GM23338 (cell line): ENCODE results near the gene NSD1. TPM values are rescaled to one million over a fixed set of nuclear protein-coding genes. Genes with fewer than 3 reads are reported as not detected.

Source experiments
- ATAC-seq: fragments of 200-7000 bp; cut with Tn5 transposase; 3 replicates; pipeline ENCODE4 v1.9.1; 2020
- DNase-seq: peaks from one replicate; pipeline ENCODE4 v3.0.0-alpha.2; 2015; ENCODE audit warnings: low spot score
- H2AFZ ChIP-seq: fragments of 200-600 bp; sonication (generic); 2 replicates; pipeline ENCODE4 v1.8.0; 2016; ENCODE audit warnings: antibody characterized with exemption, mild to moderate bottlenecking, moderate library complexity
- H3F3A ChIP-seq: fragments of 200-600 bp; sonication (generic); replicated peaks from 2 replicates; pipeline ENCODE4 v1.8.0; 2017; ENCODE audit warnings: antibody characterized with exemption, mixed run types, low read depth
- H3K27ac ChIP-seq: fragments of 200-600 bp; sonication (generic); 2 replicates; pipeline ENCODE4 v1.6.1; 2016; ENCODE audit warnings: low read depth
- H3K27me3 ChIP-seq: fragments of 200-600 bp; sonication (generic); 2 replicates; pipeline ENCODE4 v1.8.0; 2016; ENCODE audit warnings: mild to moderate bottlenecking, mixed run types, moderate library complexity; ENCODE audit not compliant: insufficient read depth
- H3K36me3 ChIP-seq: fragments of 200-600 bp; sonication (generic); 2 replicates; pipeline ENCODE4 v1.8.0; 2016; ENCODE audit warnings: mild to moderate bottlenecking; ENCODE audit not compliant: insufficient read depth
- H3K4me1 ChIP-seq: fragments of 200-600 bp; sonication (generic); 2 replicates; pipeline ENCODE4 v1.8.0; 2016; ENCODE audit warnings: mild to moderate bottlenecking, moderate library complexity; ENCODE audit not compliant: insufficient read depth
- H3K4me2 ChIP-seq: fragments of 200-600 bp; sonication (generic); 2 replicates; pipeline ENCODE4 v1.7.1; 2017; ENCODE audit warnings: mixed run types
- H3K4me3 ChIP-seq: fragments of 200-600 bp; sonication (generic); 2 replicates; pipeline ENCODE4 v1.6.1; 2016; ENCODE audit warnings: mixed run types
- H3K79me2 ChIP-seq: fragments of 200-600 bp; sonication (generic); replicated peaks from 2 replicates; pipeline ENCODE4 v1.8.0; 2017; ENCODE audit warnings: mild to moderate bottlenecking; ENCODE audit not compliant: insufficient read depth
- H3K9me2 ChIP-seq: fragments of 200-600 bp; sonication (generic); 2 replicates; pipeline ENCODE4 v1.8.0; 2017; ENCODE audit not compliant: insufficient read depth
- H4K20me1 ChIP-seq: fragments of 200-600 bp; sonication (generic); replicated peaks from 2 replicates; pipeline ENCODE4 v1.8.0; 2017; ENCODE audit warnings: mild to moderate bottlenecking; ENCODE audit not compliant: insufficient read depth
- H3K27ac Mint-ChIP-seq: 2 replicates; pipeline ENCODE4 v1.8.0; 2020; ENCODE audit warnings: inconsistent platforms, mild to moderate bottlenecking, moderate library complexity, mixed read lengths
- H3K27me3 Mint-ChIP-seq: 3 replicates; pipeline ENCODE4 v1.8.0; 2022; ENCODE audit warnings: low read depth, mild to moderate bottlenecking, moderate library complexity, mixed read lengths, inconsistent platforms; ENCODE audit not compliant: insufficient read depth, poor library complexity
- H3K36me3 Mint-ChIP-seq: 3 replicates; pipeline ENCODE4 v1.8.0; 2021; ENCODE audit warnings: low read depth, mild to moderate bottlenecking, inconsistent platforms, moderate library complexity, mixed read lengths
- H3K4me1 Mint-ChIP-seq: 3 replicates; pipeline ENCODE4 v1.8.0; 2020; ENCODE audit warnings: mild to moderate bottlenecking, inconsistent platforms, mixed read lengths
- H3K4me3 Mint-ChIP-seq: 3 replicates; pipeline ENCODE4 v1.8.0; 2021; ENCODE audit warnings: moderate library complexity, mild to moderate bottlenecking, inconsistent platforms, mixed read lengths
- H3K9me3 Mint-ChIP-seq: 3 replicates; pipeline ENCODE4 v1.8.0; 2020; ENCODE audit warnings: moderate library complexity, mild to moderate bottlenecking, inconsistent platforms, mixed read lengths
- CREB1 ChIP-seq: fragments of 250-450 bp; sonication (Bioruptor Pico); IDR thresholded peaks from 2 replicates; pipeline ENCODE4 v1.5.0; 2020; ENCODE audit warnings: low read depth, mild to moderate bottlenecking, moderate library complexity
- CTCF ChIP-seq, 2 experiments: fragments of 200-600 bp in 1 of 2; sonication (generic) in 1 of 2; conservative IDR thresholded peaks; 2 replicates each; pipeline versions ENCODE4 v1.5.1 to v1.6.1; 2016 to 2017; ENCODE audit warnings: antibody characterized with exemption in 2 of 2, low read depth in 2 of 2, mild to moderate bottlenecking in 2 of 2, moderate library complexity in 1 of 2
- EZH2 ChIP-seq: fragments of 200-600 bp; sonication (generic); IDR thresholded peaks from one replicate; pipeline ENCODE4 v1.8.0; 2017; ENCODE audit warnings: antibody characterized with exemption, mild to moderate bottlenecking, low read depth; ENCODE audit not compliant: unreplicated experiment
- EZH2phosphoT487 ChIP-seq: fragments of 200-600 bp; sonication (generic); IDR thresholded peaks from one replicate; pipeline ENCODE4 v1.8.1; 2018; ENCODE audit warnings: antibody characterized with exemption; ENCODE audit not compliant: unreplicated experiment
- JUNB ChIP-seq: IDR thresholded peaks from one replicate; pipeline ENCODE4 v1.6.1; 2016; ENCODE audit warnings: antibody characterized with exemption; ENCODE audit not compliant: unreplicated experiment
- NANOG ChIP-seq: IDR thresholded peaks from 2 replicates; pipeline ENCODE4 v1.6.1; 2016; ENCODE audit warnings: antibody characterized with exemption, borderline replicate concordance
- POLR2AphosphoS5 ChIP-seq: IDR thresholded peaks from 2 replicates; pipeline ENCODE4 v1.6.1; 2016; ENCODE audit warnings: antibody characterized with exemption, low read depth
- STAT1 ChIP-seq: IDR thresholded peaks from one replicate; pipeline ENCODE4 v1.6.1; 2016; ENCODE audit warnings: antibody characterized with exemption; ENCODE audit not compliant: unreplicated experiment
- ZNF114 ChIP-seq: fragments of 250-450 bp; sonication (Bioruptor Pico); IDR thresholded peaks from 2 replicates; pipeline ENCODE4 v1.5.0; 2020; ENCODE audit warnings: mild to moderate bottlenecking, moderate library complexity
- ZNF331 ChIP-seq: fragments of 250-450 bp; sonication (Bioruptor Pico); IDR thresholded peaks from 2 replicates; pipeline ENCODE4 v1.5.0; 2020; ENCODE audit warnings: low read depth, mild to moderate bottlenecking, moderate library complexity
- ZNF462 ChIP-seq: fragments of 250-450 bp; sonication (Bioruptor Pico); IDR thresholded peaks from 2 replicates; pipeline ENCODE4 v1.5.0; 2020; ENCODE audit warnings: mild to moderate bottlenecking, moderate library complexity
- polyA plus RNA-seq: library from polyadenylated mRNA; unstranded; fragments of >200 nt; fragmentation: Nextera tagmentation; extraction: Ambion mirVana; gene quantifications from 2 replicates; pipeline ENCODE4 v1.2.1, GENCODE V29; 2016
- total RNA-seq: library from RNA; depleted of rRNA; stranded (reverse); fragments of >200 nt; shearing (Covaris generic); gene quantifications from 2 replicates; pipeline ENCODE4 v1.2.3, GENCODE V29; 2014
- TF ChIP-seq, protein P1 (sequence below): IDR thresholded peaks from 2 replicates; pipeline ENCODE4 v1.6.1; 2016; ENCODE audit warnings: antibody characterized with exemption
- TF ChIP-seq, protein P2 (sequence below): IDR thresholded peaks from one replicate; pipeline ENCODE4 v1.6.1; 2018; ENCODE audit warnings: antibody characterized with exemption; ENCODE audit not compliant: unreplicated experiment

Gene NSD1
- total and polyA plus RNA-seq, 2 experiments from 2014 or later = 96.4 to 106 TPM

DNA sequence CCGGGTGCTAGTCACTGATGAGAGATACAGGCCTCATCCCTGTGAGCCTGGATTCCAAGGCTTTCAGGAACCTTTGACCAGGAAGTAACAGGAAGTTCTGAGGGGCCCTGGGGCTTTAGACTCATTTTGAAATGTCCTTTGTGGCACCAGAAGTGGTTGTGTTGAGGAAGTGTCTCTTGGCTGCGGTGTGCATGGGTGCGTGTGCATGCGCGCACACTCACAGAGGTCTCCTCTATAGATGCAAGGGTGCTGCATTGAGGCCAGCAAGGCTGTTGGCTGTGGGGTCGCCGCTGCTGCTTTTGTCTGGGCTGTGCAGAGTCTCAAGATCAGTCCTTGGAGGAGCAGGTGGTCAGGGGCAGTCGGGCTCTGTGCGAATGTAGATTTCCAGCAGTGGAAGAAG lies 162.4 kb downstream of the NSD1 start:
- Histone ChIP-seq H3K9me2 (no peaks in the 10 kb centered on the region), H3K4me1 (peaks cover 31% of the 10 kb centered on the region), H3K27ac (peak overlapping the region; percentile 53), H3K36me3 (peaks cover 42% of the 10 kb centered on the region), H4K20me1 (peaks cover 41% of the 10 kb centered on the region), H3K4me3 (no peak overlapping the region), H3K27me3 (no peaks in the 10 kb centered on the region), H3F3A (peaks cover 37% of the 10 kb centered on the region), H3K4me2 (no peak overlapping the region), H3K79me2 (peaks cover 13% of the 10 kb centered on the region; the same call in 1 of the 2 replicates), H2AFZ (no peak overlapping the region)
- peaks cover 48% of the 10 kb centered on the region for H3K4me1 Mint-ChIP-seq
- TF ChIP-seq JUNB (no peak), CREB1 (CRISPR knock-in tag) (no peak), ZNF331 (no peak), POLR2AphosphoS5 (no peak), ZNF462 (CRISPR knock-in tag) (no peak), STAT1 (no peak), CTCF (conservative IDR thresholded peaks at IDR 0.05; ENCODE audit: low read depth in 2 of 2) (no peak), EZH2phosphoT487 (no peak), ZNF114 (CRISPR knock-in tag) (no peak), NANOG (no peak), EZH2 (no peak)
- TF ChIP-seq, protein P1, sequence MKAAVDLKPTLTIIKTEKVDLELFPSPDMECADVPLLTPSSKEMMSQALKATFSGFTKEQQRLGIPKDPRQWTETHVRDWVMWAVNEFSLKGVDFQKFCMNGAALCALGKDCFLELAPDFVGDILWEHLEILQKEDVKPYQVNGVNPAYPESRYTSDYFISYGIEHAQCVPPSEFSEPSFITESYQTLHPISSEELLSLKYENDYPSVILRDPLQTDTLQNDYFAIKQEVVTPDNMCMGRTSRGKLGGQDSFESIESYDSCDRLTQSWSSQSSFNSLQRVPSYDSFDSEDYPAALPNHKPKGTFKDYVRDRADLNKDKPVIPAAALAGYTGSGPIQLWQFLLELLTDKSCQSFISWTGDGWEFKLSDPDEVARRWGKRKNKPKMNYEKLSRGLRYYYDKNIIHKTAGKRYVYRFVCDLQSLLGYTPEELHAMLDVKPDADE = no peak
- TF ChIP-seq, protein P2, sequence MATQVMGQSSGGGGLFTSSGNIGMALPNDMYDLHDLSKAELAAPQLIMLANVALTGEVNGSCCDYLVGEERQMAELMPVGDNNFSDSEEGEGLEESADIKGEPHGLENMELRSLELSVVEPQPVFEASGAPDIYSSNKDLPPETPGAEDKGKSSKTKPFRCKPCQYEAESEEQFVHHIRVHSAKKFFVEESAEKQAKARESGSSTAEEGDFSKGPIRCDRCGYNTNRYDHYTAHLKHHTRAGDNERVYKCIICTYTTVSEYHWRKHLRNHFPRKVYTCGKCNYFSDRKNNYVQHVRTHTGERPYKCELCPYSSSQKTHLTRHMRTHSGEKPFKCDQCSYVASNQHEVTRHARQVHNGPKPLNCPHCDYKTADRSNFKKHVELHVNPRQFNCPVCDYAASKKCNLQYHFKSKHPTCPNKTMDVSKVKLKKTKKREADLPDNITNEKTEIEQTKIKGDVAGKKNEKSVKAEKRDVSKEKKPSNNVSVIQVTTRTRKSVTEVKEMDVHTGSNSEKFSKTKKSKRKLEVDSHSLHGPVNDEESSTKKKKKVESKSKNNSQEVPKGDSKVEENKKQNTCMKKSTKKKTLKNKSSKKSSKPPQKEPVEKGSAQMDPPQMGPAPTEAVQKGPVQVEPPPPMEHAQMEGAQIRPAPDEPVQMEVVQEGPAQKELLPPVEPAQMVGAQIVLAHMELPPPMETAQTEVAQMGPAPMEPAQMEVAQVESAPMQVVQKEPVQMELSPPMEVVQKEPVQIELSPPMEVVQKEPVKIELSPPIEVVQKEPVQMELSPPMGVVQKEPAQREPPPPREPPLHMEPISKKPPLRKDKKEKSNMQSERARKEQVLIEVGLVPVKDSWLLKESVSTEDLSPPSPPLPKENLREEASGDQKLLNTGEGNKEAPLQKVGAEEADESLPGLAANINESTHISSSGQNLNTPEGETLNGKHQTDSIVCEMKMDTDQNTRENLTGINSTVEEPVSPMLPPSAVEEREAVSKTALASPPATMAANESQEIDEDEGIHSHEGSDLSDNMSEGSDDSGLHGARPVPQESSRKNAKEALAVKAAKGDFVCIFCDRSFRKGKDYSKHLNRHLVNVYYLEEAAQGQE = no peak
- peaks cover 81% of the 10 kb centered on the region for H3K36me3 Mint-ChIP-seq
- no peak overlapping the region for H3K4me3 Mint-ChIP-seq
- no peak for ATAC-seq
- H3K27me3 Mint-ChIP-seq = peaks cover 30% of the 10 kb centered on the region
- H3K27ac Mint-ChIP-seq = no peak overlapping the region; the same call in 1 of the 2 replicates
- no peak for DNase-seq
- H3K9me3 Mint-ChIP-seq = no peaks in the 10 kb centered on the region; the same call in 2 of the 3 replicates
